HepG2 (cell line): ENCODE measurements around the gene RNH1. TPM values are rescaled to one million over a fixed set of nuclear protein-coding genes. Genes with fewer than 3 reads are reported as not detected.

Experiments used
- ARID4A ChIP-seq: sonication (generic); formaldehyde crosslinking; IDR thresholded peaks from 2 replicates; pipeline ENCODE4 v1.5.0; 2020; ENCODE audit warnings: mild to moderate bottlenecking, missing genetic modification reagents, borderline replicate concordance
- BCLAF1 ChIP-seq: fragments of 450-650 bp; IDR thresholded peaks from 2 replicates; pipeline ENCODE4 v1.6.1; 2017; ENCODE audit warnings: mild to moderate bottlenecking
- CSRNP1 ChIP-seq: sonication (generic); formaldehyde crosslinking; IDR thresholded peaks from 2 replicates; pipeline ENCODE4 v1.8.1; 2023; ENCODE audit warnings: mild to moderate bottlenecking, missing genetic modification reagents
- HOXD1 ChIP-seq: sonication (generic); formaldehyde crosslinking; IDR thresholded peaks from 2 replicates; pipeline ENCODE4 v1.5.0; 2020; ENCODE audit warnings: missing genetic modification reagents
- KDM2A ChIP-seq: sonication (generic); formaldehyde crosslinking; IDR thresholded peaks from 2 replicates; pipeline ENCODE4 v1.4.0; 2020; ENCODE audit warnings: low read depth, missing genetic modification reagents, borderline replicate concordance
- NFE2L2 ChIP-seq: fragments of 150-350 bp; IDR thresholded peaks from 2 replicates; pipeline ENCODE4 v1.6.1; 2014; ENCODE audit warnings: low read length
- PATZ1 ChIP-seq: sonication (generic); formaldehyde crosslinking; IDR thresholded peaks from 2 replicates; pipeline ENCODE4 v1.4.0; 2020; ENCODE audit warnings: missing genetic modification reagents
- RXRB ChIP-seq: IDR thresholded peaks from 2 replicates; pipeline ENCODE4 v1.6.1; 2016; ENCODE audit warnings: borderline replicate concordance, missing genetic modification reagents, missing compliant biosample characterization
- SPEN ChIP-seq: sonication (generic); formaldehyde crosslinking; IDR thresholded peaks from 2 replicates; pipeline ENCODE4 v1.5.1; 2020; ENCODE audit warnings: low read depth, mild to moderate bottlenecking, missing genetic modification reagents
- ZMAT3 ChIP-seq: sonication (generic); formaldehyde crosslinking; conservative IDR thresholded peaks from 2 replicates; pipeline ENCODE4 v1.7.0; 2021; ENCODE audit warnings: missing genetic modification reagents
- ZNF713 ChIP-seq: sonication (generic); formaldehyde crosslinking; IDR thresholded peaks from 2 replicates; pipeline ENCODE4 v1.4.0; 2020; ENCODE audit warnings: mild to moderate bottlenecking, missing genetic modification reagents
- polyA plus RNA-seq, 8 experiments: library from polyadenylated mRNA; depleted of rRNA in 3 of 8; stranded (reverse) in 7 of 8; unstranded in 1 of 8; fragments of >200 nt; fragmentation: Illumina TruSeq in 4 of 8; extraction: Trizol in 4 of 8; gene quantifications; 2 replicates each; pipeline versions ENCODE4 v1.2.1 to v1.2.3, GENCODE V29; 2011 to 2016; ENCODE audit warnings: low read depth in 4 of 8, missing spikeins in 1 of 8, mixed read lengths in 1 of 8; ENCODE audit not compliant: insufficient read depth in 1 of 8
- total RNA-seq, 5 experiments: library from RNA; depleted of rRNA; stranded (reverse); fragments of >200 nt; fragmentation: Illumina TruSeq; extraction: Trizol; gene quantifications; 2 replicates each; pipeline ENCODE4 v1.2.3, GENCODE V29; 2016; ENCODE audit warnings: low read depth in 1 of 5

The RNH1 gene
- total and polyA plus RNA-seq, 2 of the 13 experiments (the other 11 are each of a cell fraction or from before 2014, with no cell fraction given), result 36.0 to 74.1 TPM

GRCh38 chr11:553083-553987, 46.3 kb upstream of the RNH1 start (continued):
- no peak for TF ChIP-seq PATZ1 (CRISPR knock-in tag)
- TF ChIP-seq ARID4A, result peak; percentile 46; the same call in 1 of the 2 replicates
- peak; percentile 27; the same call in 1 of the 2 replicates for TF ChIP-seq RXRB (CRISPR knock-in tag)
- no peak for TF ChIP-seq NFE2L2
- no peak for TF ChIP-seq HOXD1
- no peak for TF ChIP-seq CSRNP1 (CRISPR knock-in tag)
- peak; percentile 20; the same call in 1 of the 2 replicates for TF ChIP-seq KDM2A (CRISPR knock-in tag)
- no peak for TF ChIP-seq ZNF713 (CRISPR knock-in tag)
- TF ChIP-seq ZMAT3 (CRISPR knock-in tag), result no peak
- TF ChIP-seq SPEN, result peak; percentile 37; the same call in 1 of the 2 replicates
- no peak for TF ChIP-seq BCLAF1
